Ishikawa (cell line): ENCODE results near the gene NT5DC4.

Experiments
- CEBPB ChIP-seq: IDR thresholded peaks from 2 replicates; pipeline ENCODE4 v1.6.1; 2012
- EGR1 ChIP-seq: IDR thresholded peaks from 2 replicates; pipeline ENCODE4 v1.6.1; 2012
- EP300 ChIP-seq: IDR thresholded peaks from 2 replicates; pipeline ENCODE4 v1.6.1; 2012; ENCODE audit warnings: borderline replicate concordance
- FOXM1 ChIP-seq: IDR thresholded peaks from 2 replicates; pipeline ENCODE4 v1.6.1; 2012; ENCODE audit warnings: low read depth, borderline replicate concordance
- MAX ChIP-seq: IDR thresholded peaks from 2 replicates; pipeline ENCODE4 v1.6.1; 2012
- RAD21 ChIP-seq: IDR thresholded peaks from 2 replicates; pipeline ENCODE4 v1.6.1; 2012; ENCODE audit warnings: low read depth
- TAF1 ChIP-seq: IDR thresholded peaks from 2 replicates; pipeline ENCODE4 v1.6.1; 2012; ENCODE audit warnings: low read depth, mild to moderate bottlenecking
- USF1 ChIP-seq: IDR thresholded peaks from 2 replicates; pipeline ENCODE4 v1.6.1; 2012
- YY1 ChIP-seq: IDR thresholded peaks from 2 replicates; pipeline ENCODE4 v1.6.1; 2012; ENCODE audit warnings: low read depth

DNA sequence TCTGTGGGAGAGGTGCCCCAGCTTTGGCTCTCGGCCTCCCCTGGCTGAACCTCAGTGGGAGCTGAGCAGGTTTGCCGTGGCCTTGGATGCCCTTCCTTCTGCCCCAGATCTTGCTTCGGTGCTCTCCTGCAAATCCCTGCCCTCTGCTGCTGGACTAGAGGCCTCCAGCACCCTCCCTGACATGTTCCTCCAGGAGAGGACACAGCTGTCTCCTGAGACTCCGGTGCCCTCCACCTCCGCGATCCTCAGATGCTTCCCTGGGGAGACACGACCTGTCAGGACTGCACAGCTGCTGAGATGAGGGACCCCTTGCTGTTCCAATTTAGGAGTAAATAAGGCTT lies 7.3 kb upstream of the NT5DC4 start:
- TF ChIP-seq EP300 (no peak), USF1 (no peak), TAF1 (no peak), CEBPB (no peak), RAD21 (no peak), EGR1 (no peak), FOXM1 (no peak), MAX (no peak), YY1 (no peak)
